ENCODE results near the gene COQ2. TPM values are rescaled to one million over a fixed set of nuclear protein-coding genes. Genes with fewer than 3 reads are reported as not detected.

COQ2 gene
- total RNA-seq, 1 donor from 2014 or later: 19.2 TPM

GRCh38 chr4:83262682-83263081 is 21.9 kb downstream of the COQ2 start:
- H3K9me3 Mint-ChIP-seq (ENCODE audit: low read depth): no peaks in the 10 kb centered on the region
- no peak overlapping the region for H3K27ac Mint-ChIP-seq
- no peaks in the 10 kb centered on the region for H3K4me1 Mint-ChIP-seq (ENCODE audit: low read depth)
- TF ChIP-seq, protein P1, sequence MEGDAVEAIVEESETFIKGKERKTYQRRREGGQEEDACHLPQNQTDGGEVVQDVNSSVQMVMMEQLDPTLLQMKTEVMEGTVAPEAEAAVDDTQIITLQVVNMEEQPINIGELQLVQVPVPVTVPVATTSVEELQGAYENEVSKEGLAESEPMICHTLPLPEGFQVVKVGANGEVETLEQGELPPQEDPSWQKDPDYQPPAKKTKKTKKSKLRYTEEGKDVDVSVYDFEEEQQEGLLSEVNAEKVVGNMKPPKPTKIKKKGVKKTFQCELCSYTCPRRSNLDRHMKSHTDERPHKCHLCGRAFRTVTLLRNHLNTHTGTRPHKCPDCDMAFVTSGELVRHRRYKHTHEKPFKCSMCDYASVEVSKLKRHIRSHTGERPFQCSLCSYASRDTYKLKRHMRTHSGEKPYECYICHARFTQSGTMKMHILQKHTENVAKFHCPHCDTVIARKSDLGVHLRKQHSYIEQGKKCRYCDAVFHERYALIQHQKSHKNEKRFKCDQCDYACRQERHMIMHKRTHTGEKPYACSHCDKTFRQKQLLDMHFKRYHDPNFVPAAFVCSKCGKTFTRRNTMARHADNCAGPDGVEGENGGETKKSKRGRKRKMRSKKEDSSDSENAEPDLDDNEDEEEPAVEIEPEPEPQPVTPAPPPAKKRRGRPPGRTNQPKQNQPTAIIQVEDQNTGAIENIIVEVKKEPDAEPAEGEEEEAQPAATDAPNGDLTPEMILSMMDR (IDR thresholded peaks at IDR 0.05; ENCODE audit: unreplicated experiment): no peak
- H3K27me3 Mint-ChIP-seq: no peaks in the 10 kb centered on the region
- DNase-seq (ENCODE audit: low spot score, unreplicated experiment): no peak
- peaks cover 10% of the 10 kb centered on the region for H3K36me3 Mint-ChIP-seq (ENCODE audit: insufficient read depth)
- no peak overlapping the region for H3K4me3 Mint-ChIP-seq (ENCODE audit: low read depth)

DNA sequence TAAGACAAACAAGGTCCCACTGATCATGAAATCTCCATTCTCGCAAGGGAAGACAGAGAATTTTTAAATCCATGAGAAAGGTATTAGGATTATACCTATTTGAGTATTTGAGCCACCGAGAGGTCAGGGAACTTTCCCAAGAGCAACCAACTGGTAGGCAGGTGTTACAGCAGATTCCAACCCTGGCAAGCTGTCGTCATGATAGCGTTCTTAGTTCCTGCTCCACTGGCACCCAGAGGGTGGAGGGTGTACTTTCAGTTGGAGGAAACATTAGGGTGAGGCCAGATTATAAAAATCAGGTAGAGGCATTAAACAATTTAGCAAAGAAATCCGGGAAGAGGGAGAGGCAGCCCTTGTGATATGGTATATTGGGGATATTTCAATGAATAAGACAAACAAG is 23.3 kb downstream of the COQ2 start:
- H3K36me3 Mint-ChIP-seq (ENCODE audit: insufficient read depth): peaks cover 11% of the 10 kb centered on the region
- H3K4me3 Mint-ChIP-seq (ENCODE audit: low read depth): no peak overlapping the region
- TF ChIP-seq, protein P1 (IDR thresholded peaks at IDR 0.05; ENCODE audit: unreplicated experiment): no peak
- H3K27ac Mint-ChIP-seq: no peak overlapping the region
- H3K27me3 Mint-ChIP-seq: no peaks in the 10 kb centered on the region
- no peaks in the 10 kb centered on the region for H3K4me1 Mint-ChIP-seq (ENCODE audit: low read depth)
- H3K9me3 Mint-ChIP-seq (ENCODE audit: low read depth): no peaks in the 10 kb centered on the region
- DNase-seq (ENCODE audit: low spot score, unreplicated experiment): no peak

DNA sequence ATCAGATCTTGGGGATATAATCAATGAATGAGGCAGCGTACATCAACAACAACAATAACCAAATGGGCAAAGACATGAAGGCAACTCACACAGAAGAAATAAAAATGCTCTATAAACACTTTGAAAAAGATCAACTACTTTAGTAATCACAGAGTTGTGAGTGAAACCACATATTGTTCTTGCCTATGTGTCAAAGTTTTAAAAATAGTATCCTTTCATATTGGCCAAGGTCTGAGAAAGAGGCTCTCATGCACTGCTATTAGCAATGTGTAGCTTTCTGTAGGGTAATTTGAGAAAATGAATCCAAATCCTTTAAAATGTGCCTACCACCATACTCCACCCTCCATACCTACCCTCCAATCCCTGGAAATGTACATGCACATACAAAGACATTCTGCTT is 25.0 kb downstream of the COQ2 start:
- peaks cover 2% of the 10 kb centered on the region for H3K4me1 Mint-ChIP-seq (ENCODE audit: low read depth)
- H3K27ac Mint-ChIP-seq: no peak overlapping the region
- no peak for DNase-seq (ENCODE audit: low spot score, unreplicated experiment)
- TF ChIP-seq, protein P1 (IDR thresholded peaks at IDR 0.05; ENCODE audit: unreplicated experiment): no peak
- H3K4me3 Mint-ChIP-seq (ENCODE audit: low read depth): no peak overlapping the region
- peaks cover 9% of the 10 kb centered on the region for H3K36me3 Mint-ChIP-seq (ENCODE audit: insufficient read depth)
- no peaks in the 10 kb centered on the region for H3K9me3 Mint-ChIP-seq (ENCODE audit: low read depth)
- H3K27me3 Mint-ChIP-seq: no peaks in the 10 kb centered on the region

- H3K27me3 Mint-ChIP-seq: no peaks in the 10 kb centered on the region
- H3K4me1 Mint-ChIP-seq (ENCODE audit: low read depth): peaks cover 2% of the 10 kb centered on the region
- H3K36me3 Mint-ChIP-seq (ENCODE audit: insufficient read depth): peaks cover 9% of the 10 kb centered on the region
- no peak for DNase-seq (ENCODE audit: low spot score, unreplicated experiment)
- TF ChIP-seq, protein P1 (IDR thresholded peaks at IDR 0.05; ENCODE audit: unreplicated experiment): no peak
- no peaks in the 10 kb centered on the region for H3K9me3 Mint-ChIP-seq (ENCODE audit: low read depth)
- H3K4me3 Mint-ChIP-seq (ENCODE audit: low read depth): no peak overlapping the region
- no peak overlapping the region for H3K27ac Mint-ChIP-seq
Observed at GRCh38 chr4:83258461-83258860, 26.1 kb downstream of the COQ2 start.

DNA sequence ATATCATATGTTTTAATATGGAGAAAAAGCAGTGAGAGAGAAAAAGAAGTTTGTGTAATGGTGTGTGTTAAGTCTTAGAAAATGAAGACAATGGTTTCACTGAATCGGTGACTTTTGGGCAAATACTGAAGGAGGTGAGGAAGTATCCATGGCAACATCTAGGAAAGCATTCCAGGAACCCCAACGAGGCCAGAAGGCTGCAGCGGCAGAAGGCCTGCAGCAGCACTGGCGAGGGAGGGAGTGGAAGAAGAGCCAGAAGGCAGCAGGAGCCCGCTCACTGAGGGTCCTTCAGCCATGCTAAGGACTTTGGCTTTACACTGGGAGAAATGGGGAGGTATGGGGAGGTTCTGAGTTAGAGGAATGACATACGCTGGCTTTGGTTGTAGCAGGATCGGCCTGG is 26.8 kb downstream of the COQ2 start:
- Mint-ChIP-seq H3K27me3 (no peaks in the 10 kb centered on the region), H3K4me3 (ENCODE audit: low read depth) (no peak overlapping the region), H3K27ac (peak overlapping the region; percentile 34), H3K9me3 (ENCODE audit: low read depth) (no peaks in the 10 kb centered on the region), H3K36me3 (ENCODE audit: insufficient read depth) (peaks cover 9% of the 10 kb centered on the region), H3K4me1 (ENCODE audit: low read depth) (peaks cover 2% of the 10 kb centered on the region)
- DNase-seq (ENCODE audit: low spot score, unreplicated experiment): no peak
- TF ChIP-seq, protein P1 (IDR thresholded peaks at IDR 0.05; ENCODE audit: unreplicated experiment): no peak
